ENCODE data around the gene MYLK2. TPM values are rescaled to one million over a fixed set of nuclear protein-coding genes. Genes with fewer than 3 reads are reported as not detected.

Gene MYLK2
- 1 to 10 TPM; 4.9 to 9.3 TPM for total RNA-seq

DNA sequence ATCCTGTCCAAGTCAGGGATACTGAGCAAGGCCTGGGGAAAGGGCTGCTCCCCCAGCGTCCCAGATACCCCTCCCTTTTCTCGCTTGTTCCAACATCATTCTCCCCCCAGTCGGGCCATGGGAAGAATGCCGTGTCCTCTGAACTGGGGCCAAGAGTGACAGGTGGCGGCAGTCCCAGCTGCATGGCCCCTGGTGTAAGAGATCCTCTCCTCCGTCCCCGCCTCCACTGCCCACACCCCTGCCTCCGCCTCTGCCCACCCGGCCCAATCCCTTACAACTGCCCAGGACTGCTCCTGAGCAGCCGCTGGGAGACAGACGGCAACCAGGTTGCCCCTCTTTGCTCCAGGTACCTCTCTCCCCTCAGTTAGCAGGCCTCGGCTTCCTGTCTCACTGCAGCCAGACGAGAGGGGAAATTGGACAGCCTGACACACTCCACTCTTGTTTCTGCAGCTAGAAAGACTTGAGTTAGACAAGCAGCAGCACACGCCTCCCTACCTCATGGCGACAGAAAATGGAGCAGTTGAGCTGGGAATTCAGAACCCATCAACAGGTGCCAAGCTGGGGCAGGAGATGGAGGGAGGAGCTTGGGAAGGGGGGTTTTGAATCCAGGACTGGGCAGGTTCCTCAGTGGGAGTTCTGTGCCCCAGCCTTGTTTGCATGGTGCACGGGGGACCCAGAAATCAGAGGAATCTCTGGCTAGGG is at the start of gene MYLK2:
TSS of gene MYLK2 (plus strand) at position 274 of the 702 bp plus-strand sequence. CDS start at position 499, 225 bp downstream.
- DNase-seq = peak; percentile 75 to 90 (median 85)
- H3K4me3 ChIP-seq = no peak within 1 kb of the TSS
- H3K27me3 ChIP-seq = no peaks in the 10 kb centered on the region
- intact Hi-C loops (cut with DNase I) = no loop called here
- peaks cover 47% of the 10 kb centered on the region for H3K4me1 ChIP-seq
- peak within 1 kb of the TSS in 3 of 4 donors; percentile 23 to 53 (median 50) for H3K27ac ChIP-seq
- H3K36me3 ChIP-seq (replicated peaks in 1 of 2; ENCODE audit: insufficient read depth in 1 of 2, low read depth in 2 of 2) = no peaks in the 10 kb centered on the region
- no peaks in the 10 kb centered on the region for H3K9me3 ChIP-seq
- WGBS, 2 donors = 29 to 42% methylated on average over 15 to 16 of the region's 16 CpGs
- ATAC-seq = peak; percentile 58
- TF ChIP-seq, protein P1, sequence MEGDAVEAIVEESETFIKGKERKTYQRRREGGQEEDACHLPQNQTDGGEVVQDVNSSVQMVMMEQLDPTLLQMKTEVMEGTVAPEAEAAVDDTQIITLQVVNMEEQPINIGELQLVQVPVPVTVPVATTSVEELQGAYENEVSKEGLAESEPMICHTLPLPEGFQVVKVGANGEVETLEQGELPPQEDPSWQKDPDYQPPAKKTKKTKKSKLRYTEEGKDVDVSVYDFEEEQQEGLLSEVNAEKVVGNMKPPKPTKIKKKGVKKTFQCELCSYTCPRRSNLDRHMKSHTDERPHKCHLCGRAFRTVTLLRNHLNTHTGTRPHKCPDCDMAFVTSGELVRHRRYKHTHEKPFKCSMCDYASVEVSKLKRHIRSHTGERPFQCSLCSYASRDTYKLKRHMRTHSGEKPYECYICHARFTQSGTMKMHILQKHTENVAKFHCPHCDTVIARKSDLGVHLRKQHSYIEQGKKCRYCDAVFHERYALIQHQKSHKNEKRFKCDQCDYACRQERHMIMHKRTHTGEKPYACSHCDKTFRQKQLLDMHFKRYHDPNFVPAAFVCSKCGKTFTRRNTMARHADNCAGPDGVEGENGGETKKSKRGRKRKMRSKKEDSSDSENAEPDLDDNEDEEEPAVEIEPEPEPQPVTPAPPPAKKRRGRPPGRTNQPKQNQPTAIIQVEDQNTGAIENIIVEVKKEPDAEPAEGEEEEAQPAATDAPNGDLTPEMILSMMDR (IDR thresholded peaks at IDR 0.05) = no peak
- TF ChIP-seq POLR2A (IDR thresholded peaks at IDR 0.05) = peak; percentile 31 to 55 (median 40)

DNA sequence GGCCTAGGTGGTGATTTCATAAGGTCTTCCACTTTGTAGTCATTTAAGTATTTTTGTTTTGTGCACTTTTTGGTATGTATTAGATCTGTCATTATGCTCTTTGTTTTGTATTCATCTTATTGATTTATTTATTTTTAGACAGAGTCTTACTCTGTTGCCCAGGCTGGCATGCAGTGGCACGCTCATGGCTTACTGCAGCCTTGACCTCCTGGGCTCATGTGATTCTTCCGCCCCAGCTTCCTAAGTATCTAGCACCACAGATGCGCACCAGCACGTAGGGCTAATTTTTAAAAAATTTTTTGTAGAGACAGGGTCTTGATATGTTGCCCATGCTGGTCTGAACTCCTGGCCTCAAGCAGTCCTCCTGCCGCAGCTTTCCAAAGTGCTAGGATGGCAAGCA is 49.5 kb upstream of the MYLK2 start:
- intact Hi-C loops (cut with DNase I) = no loop called here
- TF ChIP-seq, protein P1 (IDR thresholded peaks at IDR 0.05) = no peak
- no peak for TF ChIP-seq POLR2A (IDR thresholded peaks at IDR 0.05)
- no peaks in the 10 kb centered on the region for H3K36me3 ChIP-seq (replicated peaks in 1 of 2; ENCODE audit: insufficient read depth in 1 of 2, low read depth in 2 of 2)
- H3K9me3 ChIP-seq = no peaks in the 10 kb centered on the region
- WGBS, 2 donors = 94 to 97% methylated on average over 5 of the region's 5 CpGs
- no peaks in the 10 kb centered on the region for H3K27me3 ChIP-seq
- DNase-seq (no peak), ATAC-seq (no peak)
- no peaks in the 10 kb centered on the region for H3K4me1 ChIP-seq
- no peak overlapping the region for H3K27ac ChIP-seq
- no peak overlapping the region for H3K4me3 ChIP-seq

DNA sequence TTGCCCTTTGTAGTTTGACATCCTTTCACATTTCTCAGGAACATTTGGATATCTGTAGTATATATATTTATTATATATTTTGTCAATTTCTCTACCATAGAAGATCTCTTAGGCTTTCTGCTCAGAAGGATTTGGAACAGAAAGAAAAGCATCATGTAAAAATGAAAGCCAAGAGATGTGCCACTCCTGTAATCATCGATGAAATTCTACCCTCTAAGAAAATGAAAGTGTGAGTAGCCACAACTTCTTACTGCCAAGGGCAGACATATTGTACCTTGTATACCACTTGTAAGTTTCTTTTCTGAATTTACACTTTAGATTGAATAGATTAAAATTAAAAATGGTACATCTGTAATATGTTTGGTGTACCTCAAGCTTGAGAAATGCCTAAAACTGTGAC is 48.9 kb upstream of the MYLK2 start:
- 85 to 91% methylated on average over 1 of the region's 1 CpG for WGBS, 2 donors
- no peak for TF ChIP-seq POLR2A (IDR thresholded peaks at IDR 0.05)
- TF ChIP-seq, protein P1 (IDR thresholded peaks at IDR 0.05) = no peak
- DNase-seq (no peak), ATAC-seq (no peak)
- intact Hi-C loops (cut with DNase I) = no loop called here
- H3K27ac ChIP-seq = no peak overlapping the region
- H3K4me3 ChIP-seq = no peak overlapping the region
- H3K9me3 ChIP-seq = no peaks in the 10 kb centered on the region
- H3K36me3 ChIP-seq (replicated peaks in 1 of 2; ENCODE audit: insufficient read depth in 1 of 2, low read depth in 2 of 2) = no peaks in the 10 kb centered on the region
- H3K4me1 ChIP-seq = no peaks in the 10 kb centered on the region
- no peaks in the 10 kb centered on the region for H3K27me3 ChIP-seq

DNA sequence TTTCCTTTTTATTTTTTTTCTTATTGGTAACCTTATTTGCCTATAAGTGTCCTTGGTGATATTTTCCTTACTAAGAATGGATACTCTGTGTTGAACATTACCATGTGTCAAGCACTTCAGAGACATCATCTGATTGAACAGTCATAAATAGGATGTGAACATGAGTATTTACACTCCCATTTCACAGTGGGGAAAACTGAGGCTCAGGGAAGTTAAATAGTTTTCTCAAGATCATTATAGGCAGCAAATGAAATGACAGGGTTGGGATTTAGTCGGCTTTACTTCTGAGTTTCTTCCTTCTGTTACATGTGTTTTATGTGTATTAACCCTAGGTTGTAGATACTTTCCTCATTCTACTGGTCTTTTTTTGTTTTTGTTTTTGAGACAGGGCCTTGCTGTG is 44.7 kb upstream of the MYLK2 start:
- Histone ChIP-seq H3K4me1 (no peaks in the 10 kb centered on the region), H3K27me3 (no peaks in the 10 kb centered on the region), H3K4me3 (no peak overlapping the region), H3K36me3 (replicated peaks in 1 of 2; ENCODE audit: insufficient read depth in 1 of 2, low read depth in 2 of 2) (no peaks in the 10 kb centered on the region), H3K27ac (no peak overlapping the region), H3K9me3 (no peaks in the 10 kb centered on the region)
- DNase-seq (no peak), ATAC-seq (no peak)
- TF ChIP-seq POLR2A (IDR thresholded peaks at IDR 0.05) = no peak
- TF ChIP-seq, protein P1 (IDR thresholded peaks at IDR 0.05) = no peak
- intact Hi-C loops (cut with DNase I) = no loop called here
- 100% methylated on average over 1 of the region's 1 CpG for WGBS, 2 donors

DNA sequence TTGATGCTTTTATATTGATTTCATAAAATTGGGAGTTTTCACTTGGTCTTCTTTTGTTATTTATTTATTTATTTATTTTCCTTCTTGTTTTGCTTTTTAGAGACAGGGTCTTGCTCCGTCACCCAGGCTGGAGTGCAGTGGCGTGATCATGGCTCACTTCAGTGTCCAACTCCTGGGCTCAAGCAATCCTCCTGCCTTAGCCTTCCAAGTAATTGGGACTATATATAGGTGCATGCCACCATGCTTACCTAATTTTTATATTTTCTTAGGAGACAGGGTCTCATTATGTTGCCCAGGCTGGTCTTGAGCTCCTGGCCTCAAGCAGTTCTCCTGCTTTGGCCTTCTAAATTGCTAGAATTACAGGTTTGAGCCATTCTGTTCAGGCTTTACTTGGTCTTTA is 38.3 kb upstream of the MYLK2 start:
- Histone ChIP-seq H3K36me3 (replicated peaks in 1 of 2; ENCODE audit: insufficient read depth in 1 of 2, low read depth in 2 of 2) (no peaks in the 10 kb centered on the region), H3K9me3 (no peaks in the 10 kb centered on the region), H3K4me3 (no peak overlapping the region), H3K4me1 (no peaks in the 10 kb centered on the region), H3K27me3 (no peaks in the 10 kb centered on the region), H3K27ac (no peak overlapping the region)
- DNase-seq = no peak
- intact Hi-C loops (cut with DNase I) = no loop called here
- ATAC-seq = no peak
- WGBS, 2 donors = 95% methylated on average over 2 of the region's 2 CpGs
- TF ChIP-seq, protein P1 (IDR thresholded peaks at IDR 0.05) = no peak
- TF ChIP-seq POLR2A (IDR thresholded peaks at IDR 0.05) = no peak

Measured in body of pancreas (tissue), 4 donors.